SK-N-SH (cell line): ENCODE data around the gene ACLY. TPM values are rescaled to one million over a fixed set of nuclear protein-coding genes. Genes with fewer than 3 reads are reported as not detected.

ENCODE experiments used
- CTCF ChIA-PET: fragments of 300-600, 350-600 bp; formaldehyde crosslinking; extraction: SDS; loops from one replicate; lab custom pipeline; 2021; lab: Yijun Ruan, JAX
- POLR2A ChIA-PET: fragments of 350-600 bp; sonication (Branson Sonifier 250); formaldehyde crosslinking; extraction: SDS; loops from one replicate; lab custom pipeline; 2020; ENCODE audit warnings: antibody characterized with exemption, inconsistent platforms; lab: Yijun Ruan, JAX
- DNase-seq: peaks from one replicate; pipeline ENCODE4 v3.0.0; 2012
- H2AFZ ChIP-seq: fragments of 200-600 bp; sonication (generic); 2 replicates; pipeline ENCODE4 v1.8.1; 2016; ENCODE audit warnings: antibody characterized with exemption, mild to moderate bottlenecking, low read depth
- H3F3A ChIP-seq: fragments of 200-600 bp; sonication (generic); replicated peaks from 2 replicates; pipeline ENCODE3; 2016; ENCODE audit warnings: antibody characterized with exemption, mild to moderate bottlenecking; ENCODE audit not compliant: insufficient read depth
- H3K27ac ChIP-seq, 2 experiments: fragments of 200-500 bp in 1 of 2; fragments of 200-600 bp in 1 of 2; sonication (Bioruptor generic) in 1 of 2; sonication (generic), shearing (Covaris generic) in 1 of 2; 2 replicates each; pipeline versions ENCODE4 v1.5.1 to v1.6.1; 2014 to 2016; ENCODE audit warnings: low read depth in 2 of 2, inconsistent platforms in 1 of 2, low read length in 1 of 2, mild to moderate bottlenecking in 1 of 2, mixed read lengths in 1 of 2
- H3K27me3 ChIP-seq: fragments of 200-600 bp; sonication (generic), shearing (Covaris generic); 2 replicates; pipeline ENCODE4 v1.6.1; 2016; ENCODE audit warnings: mixed run types; ENCODE audit not compliant: insufficient read depth
- H3K36me3 ChIP-seq, 2 experiments: fragments of 200-500 bp in 1 of 2; fragments of 200-600 bp in 1 of 2; sonication (Bioruptor generic) in 1 of 2; sonication (generic) in 1 of 2; replicated peaks in 1 of 2; 2 replicates each; pipeline versions ENCODE3 to v1.5.1; 2014 to 2016; ENCODE audit warnings: low read length in 1 of 2, mild to moderate bottlenecking in 1 of 2; ENCODE audit not compliant: insufficient read depth in 2 of 2, control insufficient read depth in 1 of 2
- H3K4me1 ChIP-seq, 2 experiments: fragments of 200-500 bp in 1 of 2; fragments of 200-600 bp in 1 of 2; sonication (Bioruptor generic) in 1 of 2; sonication (generic), shearing (Covaris generic) in 1 of 2; 2 replicates each; pipeline versions ENCODE4 v1.5.1 to v1.6.1; 2014 to 2016; ENCODE audit warnings: low read depth in 1 of 2, low read length in 1 of 2, mixed run types in 1 of 2; ENCODE audit not compliant: insufficient read depth in 2 of 2, control insufficient read depth in 1 of 2
- H3K4me2 ChIP-seq: fragments of 200-600 bp; sonication (generic), shearing (Covaris generic); 2 replicates; pipeline ENCODE4 v1.6.1; 2017; ENCODE audit warnings: mixed run types
- H3K4me3 ChIP-seq, 2 experiments: fragments of 200-500 bp in 1 of 2; fragments of 200-600 bp in 1 of 2; sonication (Bioruptor generic) in 1 of 2; sonication (generic), shearing (Covaris generic) in 1 of 2; 2 replicates each; pipeline versions ENCODE4 v1.5.1 to v1.8.1; 2014 to 2016; ENCODE audit warnings: low read depth in 2 of 2, inconsistent platforms in 1 of 2, low read length in 1 of 2, mild to moderate bottlenecking in 1 of 2, mixed read lengths in 1 of 2, moderate library complexity in 1 of 2
- H3K79me2 ChIP-seq: fragments of 200-600 bp; sonication (generic); 2 replicates; pipeline ENCODE4 v1.8.1; 2017; ENCODE audit warnings: mild to moderate bottlenecking; ENCODE audit not compliant: insufficient read depth
- H3K9ac ChIP-seq: fragments of 200-600 bp; sonication (generic); 2 replicates; pipeline ENCODE4 v1.6.1; 2017; ENCODE audit warnings: mixed run types
- H3K9me2 ChIP-seq: fragments of 200-600 bp; sonication (generic); 2 replicates; pipeline ENCODE4 v1.6.1; 2017; ENCODE audit warnings: mixed run types
- H3K9me3 ChIP-seq: fragments of 200-600 bp; sonication (generic); 2 replicates; pipeline ENCODE4 v1.6.1; 2017; ENCODE audit warnings: mixed run types, mild to moderate bottlenecking, moderate library complexity
- H4K20me1 ChIP-seq: fragments of 200-600 bp; sonication (generic); 2 replicates; pipeline ENCODE4 v1.6.1; 2017; ENCODE audit warnings: mild to moderate bottlenecking, mixed run types; ENCODE audit not compliant: insufficient read depth
- JUND ChIP-seq: IDR thresholded peaks from 2 replicates; pipeline ENCODE4 v1.4.0; 2012
- MXI1 ChIP-seq: IDR thresholded peaks from 2 replicates; pipeline ENCODE4 v1.6.1; 2012; ENCODE audit warnings: mild to moderate bottlenecking, low read depth, low read length, improper control_type of control experiment
- POLR2AphosphoS5 ChIP-seq: IDR thresholded peaks from 2 replicates; pipeline ENCODE4 v1.6.1; 2012; ENCODE audit warnings: low read depth, low read length
- RAD21 ChIP-seq: IDR thresholded peaks from 2 replicates; pipeline ENCODE4 v1.6.1; 2012; ENCODE audit warnings: mild to moderate bottlenecking, low read length
- SMC3 ChIP-seq: IDR thresholded peaks from 2 replicates; pipeline ENCODE4 v1.6.1; 2012; ENCODE audit warnings: low read depth, low read length, improper control_type of control experiment
- TAF1 ChIP-seq: IDR thresholded peaks from 2 replicates; pipeline ENCODE4 v1.6.1; 2012; ENCODE audit warnings: low read depth, mild to moderate bottlenecking, low read length, moderate library complexity, borderline replicate concordance
- TEAD4 ChIP-seq: IDR thresholded peaks from 2 replicates; pipeline ENCODE4 v1.4.0; 2012; ENCODE audit warnings: mild to moderate bottlenecking, borderline replicate concordance; ENCODE audit not compliant: insufficient read depth
- WGBS: methylation state at CpG from one replicate; pipeline ENCODE4 v1.1.6; 2017; ENCODE audit warnings: low lambda C conversion rate; 5-methylcytosine and 5-hydroxymethylcytosine counted together
- polyA plus RNA-seq, 3 experiments: library from polyadenylated mRNA; depleted of rRNA; stranded (reverse); fragments of >200 nt; gene quantifications; 2 replicates each; pipeline ENCODE4 v1.2.3, GENCODE V29; 2012
- TF ChIP-seq, protein P1 (sequence below): fragments of 150-350 bp; IDR thresholded peaks from 2 replicates; pipeline ENCODE4 v1.6.1; 2016; ENCODE audit warnings: mild to moderate bottlenecking, low read depth, low read length
- TF ChIP-seq, protein P2 (sequence below): fragments of 200-600 bp; sonication (generic); IDR thresholded peaks from 2 replicates; pipeline ENCODE4 v1.6.1; 2017; ENCODE audit warnings: antibody characterized with exemption, mild to moderate bottlenecking, moderate library complexity
- TF ChIP-seq, protein P3 (sequence below): fragments of 150-350 bp; IDR thresholded peaks from 2 replicates; pipeline ENCODE4 v1.6.1; 2017; ENCODE audit warnings: antibody characterized with exemption, low read length, low read depth, borderline replicate concordance
- TF ChIP-seq, protein P4 (sequence below): IDR thresholded peaks from 2 replicates; pipeline ENCODE4; 2012

Gene ACLY
- polyA plus RNA-seq, 1 of the 3 experiments (the other 2 are of a cell fraction): 163 TPM

DNA sequence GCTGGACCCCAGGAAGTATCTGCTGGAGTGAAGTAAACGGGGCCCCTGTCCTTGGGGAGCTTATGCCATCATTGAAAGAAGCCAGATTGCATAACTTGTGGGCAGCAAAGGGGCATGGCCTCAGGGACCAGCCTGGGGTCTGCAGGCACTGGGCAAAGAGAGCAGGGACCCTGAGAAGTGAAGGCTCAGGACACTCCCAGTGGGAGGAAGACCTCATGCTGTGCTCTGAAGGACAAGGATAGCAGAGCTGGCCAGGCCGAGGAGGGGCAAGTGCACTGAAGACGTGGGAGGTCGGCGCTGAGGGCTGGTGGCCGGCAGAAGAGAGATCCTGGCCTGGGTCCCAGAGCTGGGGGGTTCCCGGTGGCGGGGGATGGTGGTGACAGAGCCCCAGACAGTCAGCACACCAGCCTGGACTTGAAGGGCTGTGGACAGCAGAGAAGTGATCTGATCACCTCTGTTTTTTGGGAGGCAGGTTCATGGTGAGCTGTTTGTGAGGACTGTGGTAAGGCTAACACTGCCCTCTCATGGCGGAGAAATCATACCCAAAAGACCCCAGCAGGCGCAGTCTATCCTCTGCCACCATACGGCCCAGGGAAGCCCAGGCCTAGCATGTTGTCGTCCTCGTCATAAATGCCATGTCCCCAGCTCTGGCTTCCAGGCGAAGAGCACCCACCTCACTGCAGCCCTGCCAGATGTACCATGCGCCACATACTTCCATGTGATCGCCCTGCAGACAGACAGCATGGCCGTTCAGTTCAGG is 40.8 kb upstream of the ACLY start:
- Histone ChIP-seq H3K36me3 (no peaks in the 10 kb centered on the region), H4K20me1 (no peaks in the 10 kb centered on the region), H3K79me2 (no peaks in the 10 kb centered on the region), H3K9me2 (no peaks in the 10 kb centered on the region), H3K9me3 (no peaks in the 10 kb centered on the region), H3K4me3 (no peak overlapping the region), H3K4me2 (no peak overlapping the region), H2AFZ (no peak overlapping the region), H3K9ac (no peak overlapping the region), H3K4me1 (peaks cover 0 to 11% of the 10 kb centered on the region in 2 experiments; a peak in 1 of 4 replicates)
- ChIA-PET POLR2A (interaction anchor here (1.2 to 1.7 kb wide), 5 partner anchors 21 to 95 kb away, joined by 3 to 5 read pairs (median 4); partner anchors contain the start of genes ACLY, KLHL11, NKIRAS2 and ODAD4), CTCF (interaction anchor here (0.5 to 7.1 kb wide), 56 partner anchors 11 to 353 kb away, joined by 3 to 67 read pairs (median 4); partner anchors contain the start of genes ACLY, DHX58, DNAJC7 and HAP1)
- 77% methylated on average over 11 of the region's 17 CpGs for WGBS
- TF ChIP-seq TEAD4: no peak
- TF ChIP-seq POLR2AphosphoS5: no peak
- peak; percentile 75 for TF ChIP-seq RAD21
- TF ChIP-seq, protein P1, sequence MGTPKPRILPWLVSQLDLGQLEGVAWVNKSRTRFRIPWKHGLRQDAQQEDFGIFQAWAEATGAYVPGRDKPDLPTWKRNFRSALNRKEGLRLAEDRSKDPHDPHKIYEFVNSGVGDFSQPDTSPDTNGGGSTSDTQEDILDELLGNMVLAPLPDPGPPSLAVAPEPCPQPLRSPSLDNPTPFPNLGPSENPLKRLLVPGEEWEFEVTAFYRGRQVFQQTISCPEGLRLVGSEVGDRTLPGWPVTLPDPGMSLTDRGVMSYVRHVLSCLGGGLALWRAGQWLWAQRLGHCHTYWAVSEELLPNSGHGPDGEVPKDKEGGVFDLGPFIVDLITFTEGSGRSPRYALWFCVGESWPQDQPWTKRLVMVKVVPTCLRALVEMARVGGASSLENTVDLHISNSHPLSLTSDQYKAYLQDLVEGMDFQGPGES: no peak
- TF ChIP-seq, protein P2, sequence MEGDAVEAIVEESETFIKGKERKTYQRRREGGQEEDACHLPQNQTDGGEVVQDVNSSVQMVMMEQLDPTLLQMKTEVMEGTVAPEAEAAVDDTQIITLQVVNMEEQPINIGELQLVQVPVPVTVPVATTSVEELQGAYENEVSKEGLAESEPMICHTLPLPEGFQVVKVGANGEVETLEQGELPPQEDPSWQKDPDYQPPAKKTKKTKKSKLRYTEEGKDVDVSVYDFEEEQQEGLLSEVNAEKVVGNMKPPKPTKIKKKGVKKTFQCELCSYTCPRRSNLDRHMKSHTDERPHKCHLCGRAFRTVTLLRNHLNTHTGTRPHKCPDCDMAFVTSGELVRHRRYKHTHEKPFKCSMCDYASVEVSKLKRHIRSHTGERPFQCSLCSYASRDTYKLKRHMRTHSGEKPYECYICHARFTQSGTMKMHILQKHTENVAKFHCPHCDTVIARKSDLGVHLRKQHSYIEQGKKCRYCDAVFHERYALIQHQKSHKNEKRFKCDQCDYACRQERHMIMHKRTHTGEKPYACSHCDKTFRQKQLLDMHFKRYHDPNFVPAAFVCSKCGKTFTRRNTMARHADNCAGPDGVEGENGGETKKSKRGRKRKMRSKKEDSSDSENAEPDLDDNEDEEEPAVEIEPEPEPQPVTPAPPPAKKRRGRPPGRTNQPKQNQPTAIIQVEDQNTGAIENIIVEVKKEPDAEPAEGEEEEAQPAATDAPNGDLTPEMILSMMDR: peak; percentile 52
- no peak for TF ChIP-seq JUND
- TF ChIP-seq TAF1: no peak
- TF ChIP-seq MXI1: peak; percentile 49; the same call in 1 of the 2 replicates
- TF ChIP-seq, protein P3, sequence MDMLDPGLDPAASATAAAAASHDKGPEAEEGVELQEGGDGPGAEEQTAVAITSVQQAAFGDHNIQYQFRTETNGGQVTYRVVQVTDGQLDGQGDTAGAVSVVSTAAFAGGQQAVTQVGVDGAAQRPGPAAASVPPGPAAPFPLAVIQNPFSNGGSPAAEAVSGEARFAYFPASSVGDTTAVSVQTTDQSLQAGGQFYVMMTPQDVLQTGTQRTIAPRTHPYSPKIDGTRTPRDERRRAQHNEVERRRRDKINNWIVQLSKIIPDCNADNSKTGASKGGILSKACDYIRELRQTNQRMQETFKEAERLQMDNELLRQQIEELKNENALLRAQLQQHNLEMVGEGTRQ: no peak
- peak; percentile 55 for TF ChIP-seq SMC3
- TF ChIP-seq, protein P4, sequence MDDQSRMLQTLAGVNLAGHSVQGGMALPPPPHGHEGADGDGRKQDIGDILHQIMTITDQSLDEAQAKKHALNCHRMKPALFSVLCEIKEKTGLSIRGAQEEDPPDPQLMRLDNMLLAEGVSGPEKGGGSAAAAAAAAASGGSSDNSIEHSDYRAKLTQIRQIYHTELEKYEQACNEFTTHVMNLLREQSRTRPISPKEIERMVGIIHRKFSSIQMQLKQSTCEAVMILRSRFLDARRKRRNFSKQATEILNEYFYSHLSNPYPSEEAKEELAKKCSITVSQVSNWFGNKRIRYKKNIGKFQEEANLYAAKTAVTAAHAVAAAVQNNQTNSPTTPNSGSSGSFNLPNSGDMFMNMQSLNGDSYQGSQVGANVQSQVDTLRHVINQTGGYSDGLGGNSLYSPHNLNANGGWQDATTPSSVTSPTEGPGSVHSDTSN: no peak
- TF ChIP-seq, all 33 proteins: peak for 4
- Histone ChIP-seq H3K27me3 (no peaks in the 10 kb centered on the region), H3F3A (peaks cover 8% of the 10 kb centered on the region), H3K27ac (no peak overlapping the region; a peak in 1 of 4 replicates)
- DNase-seq: peak; percentile 73
